Body of pancreas (tissue), 4 donors: ENCODE results near the gene GBP7. TPM values are rescaled to one million over a fixed set of nuclear protein-coding genes. Genes with fewer than 3 reads are reported as not detected.

Source experiments
- ATAC-seq: fragments of 150-250 bp; one replicate; pipeline ENCODE4 v1.9.1; 2016
- DNase-seq, 4 donors: peaks; one replicate each; pipeline ENCODE4 v3.0.0-alpha.2; 2019
- H3K27ac ChIP-seq, 4 donors: fragments of 200-600 bp; sonication (generic); 1 replicate in 3 of 4; 2 replicates in 1 of 4; pipeline versions ENCODE4 v1.5.1 to v1.6.1; 2016 to 2019; ENCODE audit warnings: mild to moderate bottlenecking in 1 of 4, mixed read lengths in 1 of 4, moderate library complexity in 1 of 4
- H3K27me3 ChIP-seq, 2 donors: fragments of 200-600 bp; sonication (generic); one replicate each; pipeline ENCODE4 v1.6.0; 2016; ENCODE audit warnings: mild to moderate bottlenecking in 1 of 2
- H3K36me3 ChIP-seq, 2 donors: fragments of 200-600 bp; sonication (generic); replicated peaks in 1 of 2; 2 replicates each; pipeline ENCODE4 v1.5.1; 2016; ENCODE audit warnings: low read depth in 2 of 2; ENCODE audit not compliant: insufficient read depth in 1 of 2
- H3K4me1 ChIP-seq: fragments of 200-600 bp; sonication (generic); one replicate; pipeline ENCODE4 v1.6.0; 2016
- H3K4me3 ChIP-seq, 2 donors: fragments of 200-600 bp; sonication (generic); 1 replicate in 1 of 2; 2 replicates in 1 of 2; pipeline ENCODE4 v1.5.1; 2016 to 2019
- H3K9me3 ChIP-seq, 3 donors: fragments of 200-600 bp; sonication (generic); 1 replicate in 2 of 3; 2 replicates in 1 of 3; pipeline ENCODE4 v1.5.1; 2016
- CTCF ChIP-seq, 7 experiments: fragments of 450-650 bp in 4 of 7; fragments of 200-600 bp in 3 of 7; sonication (generic) in 3 of 7; IDR thresholded peaks; one replicate each; pipeline ENCODE4 v1.5.1; 2016 to 2019; ENCODE audit warnings: antibody characterized with exemption in 7 of 7
- POLR2A ChIP-seq, 3 donors: fragments of 450-650 bp; IDR thresholded peaks; one replicate each; pipeline ENCODE4 v1.6.1; 2016; ENCODE audit warnings: antibody characterized with exemption in 3 of 3, mild to moderate bottlenecking in 2 of 3
- intact Hi-C: fragments of 100-400 bp; cut with DNase I; formaldehyde crosslinking; loops from one replicate; pipeline ENCODE4 v1.15.1; 2023
- total RNA-seq, 2 donors: library from RNA; depleted of rRNA; stranded (reverse); fragments of >200 nt; gene quantifications; one replicate each; pipeline ENCODE4 v1.1.0, GENCODE V29; 2016

Gene GBP7
- total RNA-seq, 2 donors from 2014 or later = not detected

- intact Hi-C loops = no loop called here
- no peak overlapping the region for H3K4me3 ChIP-seq
- DNase-seq (peak in 3 of 4 donors; percentile 24 to 49 (median 25)), ATAC-seq (no peak)
- no peaks in the 10 kb centered on the region for H3K9me3 ChIP-seq
- H3K27ac ChIP-seq = no peak overlapping the region
- H3K36me3 ChIP-seq = no peaks in the 10 kb centered on the region
- TF ChIP-seq POLR2A (IDR thresholded peaks at IDR 0.05) (no peak), CTCF (IDR thresholded peaks at IDR 0.05) (peak in 4 of 7 experiments; percentile 15 to 58 (median 44))
- no peaks in the 10 kb centered on the region for H3K27me3 ChIP-seq
- H3K4me1 ChIP-seq = no peaks in the 10 kb centered on the region
Observed at GRCh38 chr1:89085781-89086180, 90.0 kb downstream of the GBP7 start.

Other genes with a start within 250 kb of the GBP7 start
- 10 to 100 TPM; 16.8 to 21.0 TPM for gene KYAT3, start 183.4 kb downstream of the GBP7 start, total RNA-seq
- gene RBMXL1, start 183.4 kb downstream of the GBP7 start, total RNA-seq = 10 to 100 TPM; 11.2 to 13.5 TPM
- 1 to 10 TPM; 8.0 to 8.2 TPM for gene GBP3, start 153.1 kb downstream of the GBP7 start, total RNA-seq
- gene GBP1, start 110.8 kb downstream of the GBP7 start, total RNA-seq = 1 to 10 TPM; 3.3 to 6.7 TPM
- 10 to 100 TPM; 10.1 to 11.2 TPM for gene GBP2, start 49.9 kb downstream of the GBP7 start, total RNA-seq
- gene GBP4, start 22.9 kb upstream of the GBP7 start, total RNA-seq = 1 to 10 TPM in 1 of 2 donors, under 1 TPM in 1; 0.66 to 2.6 TPM
- 1 to 10 TPM; 1.6 TPM for gene GBP5, start 96.9 kb upstream of the GBP7 start, total RNA-seq
- gene GBP6, start 188.1 kb upstream of the GBP7 start, total RNA-seq = not detected